Measurements from ENCODE around the gene CSTF1.
A peak's percentile ranks its signal among the peaks of the same experiment; 100 is the strongest.

Gene CSTF1

GRCh38 chr20:56437196-56437960, 44.9 kb downstream of the CSTF1 start:
- Histone ChIP-seq H2BK120ac (ENCODE audit: low read depth, low read length) (no peak overlapping the region), H2AK5ac (ENCODE audit: low read length, severe bottlenecking) (no peak overlapping the region), H2AFZ (ENCODE audit: low read depth, low read length) (no peak overlapping the region), H3K4me1 (ENCODE audit: control insufficient read depth, insufficient read depth, low read depth, low read length) (peaks cover 6% of the 10 kb centered on the region), H2BK12ac (ENCODE audit: low read length in 2 of 2) (peak overlapping the region; percentile 38 to 56), H3K4me2 (ENCODE audit: low read length, poor library complexity, severe bottlenecking) (no peak overlapping the region), H3K4me3 (ENCODE audit: insufficient read depth in 1 of 2, low read depth in 1 of 2, low read length in 2 of 2) (no peak overlapping the region), H3K27me3 (ENCODE audit: control insufficient read depth in 1 of 2, insufficient read depth in 1 of 2, low read length in 2 of 2) (peaks cover 0 to 4% of the 10 kb centered on the region in 2 experiments), H3K4ac (ENCODE audit: low read depth in 1 of 2, low read length in 2 of 2) (no peak overlapping the region), H3K14ac (ENCODE audit: low read length in 2 of 2) (no peak overlapping the region), H3K9me3 (ENCODE audit: control insufficient read depth, low read length) (no peaks in the 10 kb centered on the region), H3K36me3 (ENCODE audit: control insufficient read depth in 1 of 2, insufficient read depth in 2 of 2, low read depth in 1 of 2, low read length in 2 of 2) (no peaks in the 10 kb centered on the region), H4K8ac (ENCODE audit: low read length) (no peak overlapping the region), H2BK15ac (ENCODE audit: low read depth, poor library complexity, severe bottlenecking) (no peak overlapping the region), H4K91ac (ENCODE audit: low read length) (peak overlapping the region; percentile 77), H3K23ac (ENCODE audit: low read length in 2 of 2) (no peak overlapping the region), H3K18ac (ENCODE audit: low read depth in 1 of 2, low read length in 2 of 2) (peak overlapping the region in 1 of 2 experiments; percentile 30), H3K27ac (ENCODE audit: low read length, poor library complexity, severe bottlenecking) (no peak overlapping the region), H2BK5ac (ENCODE audit: low read depth, low read length, poor library complexity, severe bottlenecking) (no peak overlapping the region), H3K9ac (ENCODE audit: low read length) (no peak overlapping the region), H3K79me1 (replicated peaks; ENCODE audit: low read length, poor library complexity, severe bottlenecking) (no peaks in the 10 kb centered on the region)
- 90% methylated on average over 17 of the region's 20 CpGs for WGBS
- DNase-seq = no peak

- no peak overlapping the region for H4K91ac ChIP-seq (ENCODE audit: low read length)
- no peaks in the 10 kb centered on the region for H3K9me3 ChIP-seq (ENCODE audit: control insufficient read depth, low read length)
- H3K27me3 ChIP-seq (ENCODE audit: control insufficient read depth in 1 of 2, insufficient read depth in 1 of 2, low read length in 2 of 2) = no peaks in the 10 kb centered on the region
- H3K18ac ChIP-seq (ENCODE audit: low read depth in 1 of 2, low read length in 2 of 2) = no peak overlapping the region
- no peaks in the 10 kb centered on the region for H3K79me1 ChIP-seq (replicated peaks; ENCODE audit: low read length, poor library complexity, severe bottlenecking)
- no peak overlapping the region for H2BK15ac ChIP-seq (ENCODE audit: low read depth, poor library complexity, severe bottlenecking)
- H2AFZ ChIP-seq (ENCODE audit: low read depth, low read length) = no peak overlapping the region
- no peak overlapping the region for H2BK5ac ChIP-seq (ENCODE audit: low read depth, low read length, poor library complexity, severe bottlenecking)
- H4K8ac ChIP-seq (ENCODE audit: low read length) = no peak overlapping the region
- DNase-seq = no peak
- no peak overlapping the region for H3K14ac ChIP-seq (ENCODE audit: low read length in 2 of 2)
- H2AK5ac ChIP-seq (ENCODE audit: low read length, severe bottlenecking) = no peak overlapping the region
- H2BK12ac ChIP-seq (ENCODE audit: low read length in 2 of 2) = no peak overlapping the region
- no peak overlapping the region for H3K9ac ChIP-seq (ENCODE audit: low read length)
- H3K36me3 ChIP-seq (ENCODE audit: control insufficient read depth in 1 of 2, insufficient read depth in 2 of 2, low read depth in 1 of 2, low read length in 2 of 2) = no peaks in the 10 kb centered on the region
- H3K4me1 ChIP-seq (ENCODE audit: control insufficient read depth, insufficient read depth, low read depth, low read length) = peaks cover 6% of the 10 kb centered on the region
- no peak overlapping the region for H3K27ac ChIP-seq (ENCODE audit: low read length, poor library complexity, severe bottlenecking)
- no peak overlapping the region for H3K4ac ChIP-seq (ENCODE audit: low read depth in 1 of 2, low read length in 2 of 2)
- 96% methylated on average over 4 of the region's 4 CpGs for WGBS
- H3K4me3 ChIP-seq (ENCODE audit: insufficient read depth in 1 of 2, low read depth in 1 of 2, low read length in 2 of 2) = no peak overlapping the region
- no peak overlapping the region for H3K4me2 ChIP-seq (ENCODE audit: low read length, poor library complexity, severe bottlenecking)
- no peak overlapping the region for H3K23ac ChIP-seq (ENCODE audit: low read length in 2 of 2)
- no peak overlapping the region for H2BK120ac ChIP-seq (ENCODE audit: low read depth, low read length)
These were observed 45.8 kb downstream of the CSTF1 start for GRCh38 chr20:56438284-56438683.

DNA sequence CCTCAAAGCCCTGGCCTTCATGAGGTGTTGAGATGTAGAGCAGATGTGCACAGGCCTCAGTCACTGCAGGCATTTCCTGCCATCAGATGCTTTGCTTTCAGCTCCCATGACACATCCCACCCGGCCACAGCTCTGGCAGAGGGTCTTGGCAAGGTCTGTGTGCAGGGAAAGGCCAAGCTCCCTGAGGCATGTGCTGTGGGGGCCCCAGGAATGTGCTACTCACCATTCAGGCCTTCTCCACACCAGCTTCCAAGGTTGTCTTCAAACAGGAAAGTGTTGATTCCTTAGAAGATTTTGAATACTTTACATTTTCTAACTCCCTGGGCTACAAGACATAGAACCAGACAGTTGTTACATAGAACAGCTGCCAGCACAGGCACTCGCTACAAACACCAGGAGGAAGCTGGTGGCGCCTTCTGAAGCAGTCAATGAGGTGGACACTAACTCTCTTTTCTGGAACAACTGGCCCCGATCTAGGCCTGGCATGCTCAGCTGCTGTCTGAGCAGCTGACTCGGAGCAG, 47.4 kb downstream of the CSTF1 start:
- no peaks in the 10 kb centered on the region for H3K9me3 ChIP-seq (ENCODE audit: control insufficient read depth, low read length)
- peak overlapping the region; percentile 54 for H4K91ac ChIP-seq (ENCODE audit: low read length)
- H4K8ac ChIP-seq (ENCODE audit: low read length) = peak overlapping the region; percentile 81
- H2BK15ac ChIP-seq (ENCODE audit: low read depth, poor library complexity, severe bottlenecking) = no peak overlapping the region
- no peak overlapping the region for H2BK12ac ChIP-seq (ENCODE audit: low read length in 2 of 2)
- WGBS = 16% methylated on average over 5 of the region's 5 CpGs
- no peak overlapping the region for H3K4me2 ChIP-seq (ENCODE audit: low read length, poor library complexity, severe bottlenecking)
- no peaks in the 10 kb centered on the region for H3K36me3 ChIP-seq (ENCODE audit: control insufficient read depth in 1 of 2, insufficient read depth in 2 of 2, low read depth in 1 of 2, low read length in 2 of 2)
- H3K4me1 ChIP-seq (ENCODE audit: control insufficient read depth, insufficient read depth, low read depth, low read length) = peaks cover 6% of the 10 kb centered on the region
- H3K9ac ChIP-seq (ENCODE audit: low read length) = peak overlapping the region; percentile 67
- DNase-seq = peak; percentile 90
- no peak overlapping the region for H3K18ac ChIP-seq (ENCODE audit: low read depth in 1 of 2, low read length in 2 of 2)
- H2BK120ac ChIP-seq (ENCODE audit: low read depth, low read length) = no peak overlapping the region
- H3K27me3 ChIP-seq (ENCODE audit: control insufficient read depth in 1 of 2, insufficient read depth in 1 of 2, low read length in 2 of 2) = no peaks in the 10 kb centered on the region
- no peak overlapping the region for H2AK5ac ChIP-seq (ENCODE audit: low read length, severe bottlenecking)
- peak overlapping the region; percentile 3 for H3K27ac ChIP-seq (ENCODE audit: low read length, poor library complexity, severe bottlenecking)
- peak overlapping the region; percentile 85 for H2BK5ac ChIP-seq (ENCODE audit: low read depth, low read length, poor library complexity, severe bottlenecking)
- no peak overlapping the region for H3K4ac ChIP-seq (ENCODE audit: low read depth in 1 of 2, low read length in 2 of 2)
- no peak overlapping the region for H2AFZ ChIP-seq (ENCODE audit: low read depth, low read length)
- H3K14ac ChIP-seq (ENCODE audit: low read length in 2 of 2) = no peak overlapping the region
- H3K4me3 ChIP-seq (ENCODE audit: insufficient read depth in 1 of 2, low read depth in 1 of 2, low read length in 2 of 2) = no peak overlapping the region
- H3K79me1 ChIP-seq (replicated peaks; ENCODE audit: low read length, poor library complexity, severe bottlenecking) = no peaks in the 10 kb centered on the region
- no peak overlapping the region for H3K23ac ChIP-seq (ENCODE audit: low read length in 2 of 2)

DNA sequence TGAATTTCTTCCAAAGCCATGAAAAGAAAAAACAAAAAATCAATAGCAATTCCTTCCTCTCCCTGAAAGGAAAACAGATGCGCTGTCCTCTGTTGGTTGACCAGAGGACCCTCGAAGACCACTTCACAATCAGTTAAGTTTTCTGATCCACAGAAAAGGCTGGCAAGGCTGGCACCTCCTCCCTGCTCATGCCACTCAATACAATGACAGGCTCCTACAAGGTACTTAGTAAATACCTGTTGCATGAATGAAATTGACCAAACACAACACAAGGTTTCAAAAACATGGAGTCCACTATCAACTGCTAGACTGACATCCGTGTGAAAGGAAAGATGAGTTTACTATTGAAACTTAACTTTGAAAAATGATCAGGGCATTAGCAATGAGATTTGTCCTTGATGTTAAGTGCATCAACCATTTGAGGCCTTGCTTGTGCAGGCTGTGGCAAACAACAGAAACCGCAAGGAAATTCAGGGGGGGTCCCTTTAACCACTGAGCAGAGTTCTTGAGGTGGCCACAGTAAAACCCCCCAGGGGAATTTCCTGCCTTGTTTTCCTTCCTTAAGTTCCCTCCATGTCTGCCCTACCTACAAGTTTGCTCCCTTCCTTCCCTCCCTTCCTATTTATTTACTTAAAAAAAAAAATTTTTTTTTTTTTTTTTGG, 48.0 kb downstream of the CSTF1 start:
- peak overlapping the region; percentile 48 to 54 for H3K18ac ChIP-seq (ENCODE audit: low read depth in 1 of 2, low read length in 2 of 2)
- peak overlapping the region; percentile 85 for H2BK5ac ChIP-seq (ENCODE audit: low read depth, low read length, poor library complexity, severe bottlenecking)
- H3K79me1 ChIP-seq (replicated peaks; ENCODE audit: low read length, poor library complexity, severe bottlenecking) = no peaks in the 10 kb centered on the region
- no peaks in the 10 kb centered on the region for H3K36me3 ChIP-seq (ENCODE audit: control insufficient read depth in 1 of 2, insufficient read depth in 2 of 2, low read depth in 1 of 2, low read length in 2 of 2)
- peaks cover 6% of the 10 kb centered on the region for H3K4me1 ChIP-seq (ENCODE audit: control insufficient read depth, insufficient read depth, low read depth, low read length)
- no peaks in the 10 kb centered on the region for H3K27me3 ChIP-seq (ENCODE audit: control insufficient read depth in 1 of 2, insufficient read depth in 1 of 2, low read length in 2 of 2)
- H2AK5ac ChIP-seq (ENCODE audit: low read length, severe bottlenecking) = no peak overlapping the region
- no peak overlapping the region for H4K91ac ChIP-seq (ENCODE audit: low read length)
- H3K23ac ChIP-seq (ENCODE audit: low read length in 2 of 2) = no peak overlapping the region
- H2BK15ac ChIP-seq (ENCODE audit: low read depth, poor library complexity, severe bottlenecking) = no peak overlapping the region
- H3K27ac ChIP-seq (ENCODE audit: low read length, poor library complexity, severe bottlenecking) = peak overlapping the region; percentile 3
- peak overlapping the region; percentile 55 for H4K8ac ChIP-seq (ENCODE audit: low read length)
- WGBS = 88% methylated on average over 4 of the region's 4 CpGs
- no peak overlapping the region for H3K14ac ChIP-seq (ENCODE audit: low read length in 2 of 2)
- H3K4ac ChIP-seq (ENCODE audit: low read depth in 1 of 2, low read length in 2 of 2) = no peak overlapping the region
- H3K9me3 ChIP-seq (ENCODE audit: control insufficient read depth, low read length) = no peaks in the 10 kb centered on the region
- H3K4me3 ChIP-seq (ENCODE audit: insufficient read depth in 1 of 2, low read depth in 1 of 2, low read length in 2 of 2) = no peak overlapping the region
- peak; percentile 37 for DNase-seq
- peak overlapping the region; percentile 67 for H3K9ac ChIP-seq (ENCODE audit: low read length)
- no peak overlapping the region for H3K4me2 ChIP-seq (ENCODE audit: low read length, poor library complexity, severe bottlenecking)
- no peak overlapping the region for H2BK120ac ChIP-seq (ENCODE audit: low read depth, low read length)
- no peak overlapping the region for H2BK12ac ChIP-seq (ENCODE audit: low read length in 2 of 2)
- no peak overlapping the region for H2AFZ ChIP-seq (ENCODE audit: low read depth, low read length)
